ENCODE data around the gene DDR2.
"Not testable (repeated sequence)": the region's sequence is repeated elsewhere in the genome, so short reads cannot be mapped to it uniquely, and the experiment has no call there.

DNA sequence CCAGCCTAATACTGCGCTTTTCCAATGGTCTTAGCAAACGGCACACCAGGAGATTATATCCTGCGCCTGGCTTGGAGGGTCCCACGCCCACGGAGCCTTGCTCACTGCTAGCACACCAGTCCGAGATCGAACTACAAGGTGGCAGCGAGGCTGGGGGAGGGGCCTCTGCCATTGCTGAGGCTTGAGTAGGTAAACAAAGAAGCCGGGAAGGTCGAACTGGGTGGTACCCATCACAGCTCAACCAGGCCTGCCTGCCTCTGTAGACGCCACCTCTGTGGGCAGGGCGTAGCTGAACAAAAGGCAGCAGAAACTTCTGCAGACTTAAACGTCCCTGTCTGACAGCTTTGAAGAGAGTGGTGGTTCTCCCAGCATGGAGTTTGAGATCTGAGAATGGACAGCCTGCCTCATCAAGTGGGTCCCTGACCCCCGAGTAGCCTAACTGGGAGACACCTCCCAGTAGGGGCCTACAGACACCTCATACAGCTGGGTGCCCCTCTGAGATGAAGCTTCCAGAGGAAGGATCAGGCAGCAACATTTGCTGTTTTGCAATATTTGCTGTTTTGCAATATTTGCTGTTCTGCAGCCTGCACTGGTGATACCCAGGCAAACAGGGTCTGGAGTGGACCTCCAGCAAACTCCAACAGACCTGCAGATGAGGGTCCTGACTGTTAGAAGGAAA, 114.1 kb downstream of the DDR2 start:
- TF ChIP-seq, protein P1, sequence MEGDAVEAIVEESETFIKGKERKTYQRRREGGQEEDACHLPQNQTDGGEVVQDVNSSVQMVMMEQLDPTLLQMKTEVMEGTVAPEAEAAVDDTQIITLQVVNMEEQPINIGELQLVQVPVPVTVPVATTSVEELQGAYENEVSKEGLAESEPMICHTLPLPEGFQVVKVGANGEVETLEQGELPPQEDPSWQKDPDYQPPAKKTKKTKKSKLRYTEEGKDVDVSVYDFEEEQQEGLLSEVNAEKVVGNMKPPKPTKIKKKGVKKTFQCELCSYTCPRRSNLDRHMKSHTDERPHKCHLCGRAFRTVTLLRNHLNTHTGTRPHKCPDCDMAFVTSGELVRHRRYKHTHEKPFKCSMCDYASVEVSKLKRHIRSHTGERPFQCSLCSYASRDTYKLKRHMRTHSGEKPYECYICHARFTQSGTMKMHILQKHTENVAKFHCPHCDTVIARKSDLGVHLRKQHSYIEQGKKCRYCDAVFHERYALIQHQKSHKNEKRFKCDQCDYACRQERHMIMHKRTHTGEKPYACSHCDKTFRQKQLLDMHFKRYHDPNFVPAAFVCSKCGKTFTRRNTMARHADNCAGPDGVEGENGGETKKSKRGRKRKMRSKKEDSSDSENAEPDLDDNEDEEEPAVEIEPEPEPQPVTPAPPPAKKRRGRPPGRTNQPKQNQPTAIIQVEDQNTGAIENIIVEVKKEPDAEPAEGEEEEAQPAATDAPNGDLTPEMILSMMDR (conservative IDR thresholded peaks at IDR 0.05; ENCODE audit: low read depth, low read length), result not testable (repeated sequence)
- not testable (repeated sequence) for TF ChIP-seq CHD1 (IDR thresholded peaks at IDR 0.05; ENCODE audit: low read depth, low read length); POLR2A (IDR thresholded peaks at IDR 0.05; ENCODE audit: low read depth, low read length); MAFK (IDR thresholded peaks at IDR 0.05; ENCODE audit: low read depth, low read length); RFX5 (IDR thresholded peaks at IDR 0.05; ENCODE audit: low read depth, low read length); RAD21 (IDR thresholded peaks at IDR 0.05; ENCODE audit: low read length); MAZ (IDR thresholded peaks at IDR 0.05; ENCODE audit: borderline replicate concordance, low read depth, low read length)

All from IMR-90 (cell line).